HUES64 (cell line): ENCODE measurements around the gene SPEG.

Source experiments
- H3K27ac ChIP-seq: 2 replicates; pipeline ENCODE4 v1.7.0; 2013; ENCODE audit warnings: low read depth, low read length, inconsistent platforms
- H3K27me3 ChIP-seq: 2 replicates; pipeline ENCODE4 v1.6.1; 2013; ENCODE audit warnings: mild to moderate bottlenecking, low read length; ENCODE audit not compliant: insufficient read depth
- H3K36me3 ChIP-seq: 2 replicates; pipeline ENCODE4 v1.6.1; 2013; ENCODE audit warnings: mild to moderate bottlenecking, low read length; ENCODE audit not compliant: insufficient read depth
- H3K4me1 ChIP-seq: 2 replicates; pipeline ENCODE4 v1.6.1; 2013; ENCODE audit warnings: mild to moderate bottlenecking, low read length, moderate library complexity; ENCODE audit not compliant: insufficient read depth
- H3K4me3 ChIP-seq: 2 replicates; pipeline ENCODE4 v1.5.1; 2013; ENCODE audit warnings: mild to moderate bottlenecking, low read length, moderate library complexity
- H3K9ac ChIP-seq: 2 replicates; pipeline ENCODE4 v1.6.1; 2013; ENCODE audit warnings: mild to moderate bottlenecking, low read depth, low read length
- H3K9me3 ChIP-seq: 2 replicates; pipeline ENCODE4 v1.6.1; 2013; ENCODE audit warnings: low read depth, low read length; ENCODE audit not compliant: insufficient read depth
- WGBS: fragments of 150-250, 120-280 bp; methylation state at CpG from one replicate; pipeline ENCODE4 v1.1.7; 2013; ENCODE audit warnings: missing lambda C conversion rate; 5-methylcytosine and 5-hydroxymethylcytosine counted together

SPEG gene

DNA sequence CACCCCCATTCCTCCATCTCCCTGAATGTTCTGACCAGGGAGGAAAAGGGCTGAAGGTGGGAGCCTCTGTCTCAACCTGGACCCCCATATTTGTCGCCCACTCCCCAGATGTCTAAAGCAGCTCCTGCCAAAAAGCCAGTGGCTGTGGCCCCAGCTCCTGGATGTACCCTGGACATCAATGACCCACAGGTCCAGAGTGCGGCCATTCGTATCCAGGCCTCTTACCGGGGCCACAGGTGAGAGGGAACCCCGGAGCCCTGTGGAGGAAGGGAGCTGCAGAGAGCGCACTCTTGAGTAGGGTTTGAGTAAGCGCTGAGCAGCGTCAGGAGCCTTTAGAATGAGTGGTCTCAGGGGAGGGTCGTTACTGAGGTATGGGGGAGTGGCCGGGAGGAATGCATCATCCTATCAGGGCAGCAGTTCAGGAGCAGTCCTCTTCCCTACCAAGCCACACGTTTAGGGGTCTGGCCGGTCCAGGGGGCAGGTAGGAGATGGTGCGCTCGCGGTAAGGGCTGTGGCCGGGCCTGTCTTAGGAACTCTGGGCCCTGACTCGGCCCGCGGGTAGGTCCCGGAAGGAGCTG is 61.7 kb downstream of the SPEG start:
- Histone ChIP-seq H3K9ac (no peak overlapping the region), H3K4me3 (peak overlapping the region; percentile 81), H3K9me3 (no peaks in the 10 kb centered on the region), H3K4me1 (peaks cover 15% of the 10 kb centered on the region), H3K27me3 (peaks cover 50% of the 10 kb centered on the region), H3K36me3 (no peaks in the 10 kb centered on the region), H3K27ac (no peak overlapping the region)
- 24% methylated on average over 20 of the region's 20 CpGs for WGBS

DNA sequence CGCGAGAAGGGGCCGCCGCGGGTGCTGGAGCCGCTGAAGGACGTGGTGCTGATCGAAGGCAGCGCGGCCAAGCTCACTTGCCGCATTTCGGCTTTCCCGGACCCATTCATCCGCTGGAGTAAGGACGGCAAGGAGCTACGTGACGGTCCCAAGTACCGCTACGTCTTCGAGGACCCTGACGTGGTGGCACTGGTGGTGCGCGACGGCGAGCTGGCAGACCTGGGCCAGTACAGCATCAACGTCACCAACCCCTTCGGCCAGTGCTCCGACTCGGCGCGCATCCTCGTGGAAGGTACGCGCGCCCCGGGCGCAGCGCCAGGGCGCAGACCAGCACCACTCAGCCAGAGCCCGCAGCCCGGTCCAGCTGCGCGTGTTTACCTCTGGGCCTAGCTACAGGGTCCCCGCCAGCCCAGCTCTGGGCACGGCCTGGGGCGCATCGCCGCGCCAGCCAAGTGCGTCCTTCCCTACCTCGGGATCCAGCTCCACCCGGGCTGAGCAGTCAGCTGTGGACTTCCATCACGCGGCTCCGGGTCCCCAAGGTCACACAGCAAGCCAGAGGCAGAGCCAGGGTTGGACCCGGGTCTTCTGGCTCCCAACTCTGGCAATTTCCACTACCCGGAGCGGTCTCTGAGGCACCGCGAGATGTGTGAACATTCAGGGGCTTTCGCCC is 62.3 kb downstream of the SPEG start:
- no peaks in the 10 kb centered on the region for H3K9me3 ChIP-seq
- WGBS = 10% methylated on average over 61 of the region's 61 CpGs
- peak overlapping the region; percentile 81 for H3K4me3 ChIP-seq
- H3K4me1 ChIP-seq = peaks cover 15% of the 10 kb centered on the region
- peaks cover 50% of the 10 kb centered on the region for H3K27me3 ChIP-seq
- no peak overlapping the region for H3K27ac ChIP-seq
- H3K36me3 ChIP-seq = no peaks in the 10 kb centered on the region
- H3K9ac ChIP-seq = no peak overlapping the region

DNA sequence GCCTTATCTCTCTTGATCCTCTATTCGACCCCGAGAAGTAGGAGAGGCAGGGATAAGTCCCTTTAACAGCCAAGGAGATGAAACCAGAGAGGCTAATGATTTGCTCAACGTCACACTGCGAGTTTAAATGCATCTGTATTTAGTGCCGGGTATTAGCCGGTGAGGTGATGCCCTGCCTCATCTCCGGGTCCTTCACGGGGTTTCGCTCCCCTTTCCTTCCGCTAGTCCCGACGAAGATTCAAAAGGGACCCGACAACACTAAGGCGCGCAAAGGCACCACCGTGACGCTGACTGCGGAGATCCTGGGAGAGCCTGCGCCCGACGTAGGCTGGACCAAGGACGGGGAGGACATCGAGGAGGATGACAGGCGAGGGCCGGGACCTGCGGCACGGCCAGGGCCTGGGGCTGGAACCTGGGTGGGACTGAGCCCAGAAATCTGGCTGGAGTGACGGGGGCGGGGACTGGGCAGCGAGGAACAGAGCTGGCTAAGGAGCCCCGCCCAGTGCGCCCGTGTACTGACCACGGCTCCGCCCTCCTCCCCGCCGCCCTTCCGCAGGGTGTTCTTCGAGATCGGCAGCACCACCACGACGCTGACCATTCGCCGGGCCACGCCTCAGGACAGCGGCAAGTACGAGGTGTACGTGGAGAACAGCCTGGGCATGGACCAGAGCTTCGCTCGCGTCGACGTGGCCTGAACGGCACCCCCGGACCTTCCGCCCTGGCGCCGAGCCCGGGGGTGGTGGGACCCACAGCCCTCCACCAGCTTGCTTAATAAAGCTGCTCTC is 63.0 kb downstream of the SPEG start:
- 3% methylated on average over 59 of the region's 59 CpGs for whole genome bisulfite sequencing
- H3K27ac ChIP-seq = no peak overlapping the region
- H3K9me3 ChIP-seq = no peaks in the 10 kb centered on the region
- H3K36me3 ChIP-seq = no peaks in the 10 kb centered on the region
- H3K4me1 ChIP-seq = peaks cover 15% of the 10 kb centered on the region
- peak overlapping the region; percentile 81 for H3K4me3 ChIP-seq
- H3K9ac ChIP-seq = no peak overlapping the region
- H3K27me3 ChIP-seq = peaks cover 50% of the 10 kb centered on the region

DNA sequence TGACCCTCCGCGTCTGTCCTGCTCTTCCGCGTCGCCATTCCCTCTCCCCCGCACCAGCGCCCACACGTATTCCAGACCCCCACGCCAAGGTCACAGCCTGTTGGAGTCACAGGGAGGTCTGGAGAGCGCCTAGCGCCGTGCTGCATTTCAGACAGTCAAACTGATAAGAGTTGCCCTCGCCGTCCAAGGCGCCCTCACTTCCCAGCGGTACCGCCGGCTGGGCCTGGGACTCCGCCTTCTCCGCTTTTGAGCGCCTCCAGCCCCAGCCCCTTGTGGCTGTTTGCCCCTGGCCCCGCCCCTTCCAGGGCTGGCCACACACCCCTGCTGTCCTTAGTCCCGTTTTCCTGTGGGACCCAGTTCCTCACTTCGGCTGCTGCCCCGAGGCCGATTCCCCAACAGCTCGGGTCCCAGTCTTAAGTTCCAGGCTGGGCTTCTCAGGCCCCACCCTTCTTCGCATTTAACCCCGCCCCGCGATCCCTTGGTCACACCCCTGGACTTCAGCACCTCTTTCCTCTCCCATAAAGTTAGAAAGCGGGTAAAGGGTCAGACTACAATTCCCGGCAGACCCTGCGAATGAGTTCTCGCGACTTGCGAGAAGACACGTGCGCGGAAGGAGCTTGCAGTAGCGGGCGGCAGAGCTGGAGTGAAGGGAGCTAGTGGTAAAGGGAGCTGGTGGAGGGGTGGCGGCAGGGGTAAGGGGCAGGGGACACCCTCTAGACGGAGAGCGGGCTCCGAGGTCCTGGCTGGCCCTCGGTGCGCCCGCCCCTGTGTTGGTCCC is 63.8 kb downstream of the SPEG start, which contains the start of gene GMPPA:
Gene GMPPA, plus strand, starts transcription at position 612 of the 778 bp plus-strand sequence. CDS start 1,085 bp downstream, outside the sequence.
- peaks cover 15% of the 10 kb centered on the region for H3K4me1 ChIP-seq
- peaks cover 48% of the 10 kb centered on the region for H3K27me3 ChIP-seq
- H3K9ac ChIP-seq = peak within 1 kb of the TSS; percentile 86
- H3K27ac ChIP-seq = peak within 1 kb of the TSS; percentile 53; the same call in 1 of the 2 replicates
- H3K9me3 ChIP-seq = no peaks in the 10 kb centered on the region
- H3K4me3 ChIP-seq = peak within 1 kb of the TSS; percentile 81
- H3K36me3 ChIP-seq = 0 out of 2 replicates have a peak, but pooled peaks cover 2% of the 10 kb centered on the region
- 1% methylated on average over 49 of the region's 49 CpGs for WGBS

DNA sequence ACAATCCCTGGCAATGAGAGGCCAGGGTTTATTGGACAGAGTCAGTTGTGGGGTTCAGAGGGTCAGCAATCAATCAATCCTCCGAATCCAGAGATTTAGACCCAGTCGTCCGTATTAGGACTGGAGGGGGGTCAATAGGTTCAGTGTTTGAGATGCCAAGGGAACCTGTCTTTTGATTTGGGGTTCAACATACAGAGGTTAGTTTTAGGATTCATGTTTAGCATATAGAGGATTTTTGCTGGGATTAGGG is 64.3 kb downstream of the SPEG start:
- WGBS = 10% methylated on average over 3 of the region's 3 CpGs
- Histone ChIP-seq H3K9ac (peak overlapping the region; percentile 86), H3K36me3 (0 out of 2 replicates have a peak, but pooled peaks cover 3% of the 10 kb centered on the region), H3K27me3 (peaks cover 43% of the 10 kb centered on the region), H3K9me3 (no peaks in the 10 kb centered on the region), H3K4me3 (peak overlapping the region; percentile 81), H3K4me1 (peaks cover 15% of the 10 kb centered on the region), H3K27ac (peak overlapping the region; percentile 53; the same call in 1 of the 2 replicates)

DNA sequence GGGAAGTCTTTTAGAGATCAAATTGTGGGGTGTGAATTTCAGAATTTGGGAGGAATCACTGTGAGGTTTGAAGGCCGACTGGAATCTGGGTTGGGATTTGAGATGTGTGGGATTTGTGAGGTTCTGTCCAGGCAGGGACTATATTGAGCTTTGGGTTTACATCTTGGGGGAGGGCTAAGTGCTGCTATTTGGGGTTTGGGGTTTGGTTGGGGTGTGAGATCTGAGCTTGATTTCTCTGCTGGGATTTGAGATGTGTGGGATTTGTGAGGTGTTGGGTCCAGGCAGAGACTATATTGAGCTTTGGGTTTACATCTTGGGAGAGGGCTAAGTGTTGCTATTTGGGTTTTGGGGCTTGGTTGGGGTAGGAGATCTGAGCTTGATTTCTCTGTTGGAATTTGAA is 64.9 kb downstream of the SPEG start:
- Histone ChIP-seq H3K9ac (peak overlapping the region; percentile 86; the same call in 1 of the 2 replicates), H3K9me3 (no peaks in the 10 kb centered on the region), H3K27me3 (peaks cover 38% of the 10 kb centered on the region), H3K36me3 (peaks cover 7% of the 10 kb centered on the region; the same call in 1 of the 2 replicates), H3K4me3 (peak overlapping the region; percentile 81), H3K27ac (no peak overlapping the region), H3K4me1 (peaks cover 15% of the 10 kb centered on the region)
- 61% methylated on average over 1 of the region's 1 CpG for WGBS

DNA sequence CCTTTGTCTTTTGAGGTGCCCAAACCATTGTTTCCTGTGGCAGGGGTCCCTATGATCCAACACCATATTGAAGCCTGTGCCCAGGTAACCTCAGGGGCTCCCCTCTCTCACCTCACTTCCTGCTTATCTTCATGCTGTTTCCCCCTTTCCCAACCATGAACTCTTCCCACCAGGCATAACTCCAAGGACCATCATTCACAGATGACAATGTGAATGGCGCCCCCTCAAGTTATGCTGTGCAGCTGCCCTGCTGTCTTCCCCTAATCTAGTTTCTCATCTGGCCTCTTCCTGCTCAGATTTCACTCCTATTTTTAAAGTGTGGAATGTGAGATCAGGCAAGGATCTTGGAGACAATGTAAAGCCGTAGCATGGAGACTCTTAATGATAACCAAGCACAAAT is 65.5 kb downstream of the SPEG start:
- H3K9me3 ChIP-seq = no peaks in the 10 kb centered on the region
- H3K27ac ChIP-seq = no peak overlapping the region
- 80% methylated on average over 2 of the region's 2 CpGs for WGBS
- H3K36me3 ChIP-seq = peaks cover 8% of the 10 kb centered on the region; the same call in 1 of the 2 replicates
- H3K4me3 ChIP-seq = no peak overlapping the region
- peaks cover 32% of the 10 kb centered on the region for H3K27me3 ChIP-seq
- peaks cover 15% of the 10 kb centered on the region for H3K4me1 ChIP-seq
- H3K9ac ChIP-seq = no peak overlapping the region

DNA sequence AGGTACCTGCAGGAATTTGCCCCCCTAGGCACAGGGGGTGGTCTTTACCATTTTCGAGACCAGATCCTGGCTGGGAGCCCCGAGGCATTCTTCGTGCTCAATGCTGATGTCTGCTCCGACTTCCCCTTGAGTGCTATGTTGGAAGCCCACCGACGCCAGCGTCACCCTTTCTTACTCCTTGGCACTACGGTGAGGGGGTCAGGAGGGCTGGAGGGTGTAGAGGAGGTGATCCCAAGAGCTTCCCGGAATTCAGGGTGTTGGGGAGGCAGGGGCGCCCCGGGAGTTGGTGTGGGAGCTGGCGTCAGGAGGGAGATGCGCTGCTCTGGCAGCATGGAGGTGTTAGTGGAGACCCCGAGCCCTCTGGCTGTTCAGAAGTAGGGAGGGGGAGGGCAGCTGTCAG is 67.2 kb downstream of the SPEG start:
- Histone ChIP-seq H3K27ac (no peak overlapping the region), H3K4me1 (peaks cover 18% of the 10 kb centered on the region), H3K9ac (no peak overlapping the region), H3K27me3 (peaks cover 15% of the 10 kb centered on the region), H3K9me3 (no peaks in the 10 kb centered on the region), H3K36me3 (peaks cover 8% of the 10 kb centered on the region; the same call in 1 of the 2 replicates), H3K4me3 (no peak overlapping the region)
- 93% methylated on average over 14 of the region's 14 CpGs for WGBS

DNA sequence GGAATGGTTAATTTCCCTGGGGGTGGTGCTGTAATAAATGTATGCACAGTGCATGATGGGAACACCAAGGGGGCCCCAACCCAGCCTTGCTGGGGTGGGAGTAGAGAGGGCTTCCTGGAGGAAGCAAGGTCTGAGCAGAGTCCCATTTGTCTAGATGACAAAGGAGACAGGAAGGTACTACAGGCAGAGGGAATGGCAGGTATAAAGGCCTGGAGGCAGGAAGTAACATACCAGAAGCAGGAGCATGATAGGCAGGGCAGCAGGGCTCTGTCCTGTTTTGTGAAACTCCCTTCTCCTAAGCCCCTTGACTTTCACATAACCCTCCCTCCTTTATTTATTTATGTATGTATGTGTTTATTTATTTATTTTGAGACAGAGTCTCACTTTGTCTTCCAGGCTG is 68.0 kb downstream of the SPEG start:
- H3K9me3 ChIP-seq = no peaks in the 10 kb centered on the region
- peaks cover 8% of the 10 kb centered on the region; the same call in 1 of the 2 replicates for H3K36me3 ChIP-seq
- H3K4me3 ChIP-seq = no peak overlapping the region
- H3K4me1 ChIP-seq = peaks cover 25% of the 10 kb centered on the region
- no peak overlapping the region for H3K9ac ChIP-seq
- H3K27me3 ChIP-seq = peaks cover 7% of the 10 kb centered on the region
- no peak overlapping the region for H3K27ac ChIP-seq

DNA sequence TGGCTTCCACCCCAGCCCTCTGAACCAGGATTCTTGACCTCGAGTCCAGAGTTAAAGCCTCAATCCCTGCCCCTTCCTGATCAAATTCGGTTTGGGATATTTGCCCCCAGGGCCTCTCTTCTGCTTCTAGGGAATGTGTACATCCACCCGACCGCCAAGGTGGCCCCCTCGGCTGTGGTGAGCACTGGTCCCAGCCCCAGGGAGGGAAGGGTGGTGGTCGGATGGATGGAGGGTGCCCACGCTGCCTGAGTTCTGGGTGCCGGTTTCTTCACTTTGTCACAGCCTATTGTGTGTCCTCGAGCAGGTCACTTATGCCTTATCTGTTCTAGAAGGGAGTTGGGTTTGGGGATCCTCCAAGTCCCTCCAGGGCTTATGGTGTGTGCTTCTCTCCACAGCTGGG is 70.9 kb downstream of the SPEG start:
- Histone ChIP-seq H3K27me3 (0 out of 2 replicates have a peak, but pooled peaks cover 2% of the 10 kb centered on the region), H3K27ac (no peak overlapping the region), H3K4me1 (peaks cover 32% of the 10 kb centered on the region), H3K4me3 (no peak overlapping the region), H3K36me3 (peaks cover 8% of the 10 kb centered on the region; the same call in 1 of the 2 replicates), H3K9ac (no peak overlapping the region), H3K9me3 (no peaks in the 10 kb centered on the region)
- 95% methylated on average over 9 of the region's 9 CpGs for WGBS
